HG02970 (cell line): ENCODE data around the gene ZNF557.
"Not testable (repeated sequence)": the region's sequence is repeated elsewhere in the genome, so short reads cannot be mapped to it uniquely, and the experiment has no call there.

Experiments
- ATAC-seq: cut with Tn5 transposase; IDR thresholded peaks from one replicate; pipeline ENCODE4 v1.9.1; 2021; ENCODE audit warnings: mild to moderate bottlenecking, moderate library complexity, moderate number of reproducible peaks; ENCODE audit not compliant: unreplicated experiment, low FRiP score

The ZNF557 gene

GRCh38 chr19:7069042-7069903 is at the start of gene ZNF557:
TSS of gene ZNF557 (plus strand) at chr19:7069703. CDS start at chr19:7075075, 5,372 bp downstream.
- ATAC-seq = peak; percentile 97

- ATAC-seq = not testable (repeated sequence)
Measured at GRCh38 chr19:7021331-7021730, 48.2 kb upstream of the ZNF557 start, which contains the start of gene MBD3L2B. TSS of gene MBD3L2B (minus strand) at chr19:7021431. CDS start at chr19:7021397, 34 bp downstream.

- ATAC-seq = not testable (repeated sequence)
Measured at GRCh38 chr19:7028790-7029189, 40.7 kb upstream of the ZNF557 start.

GRCh38 chr19:7030278-7030677 is 39.2 kb upstream of the ZNF557 start, which contains the start of gene MBD3L5:
TSS of gene MBD3L5 (plus strand) at chr19:7030578. CDS start at chr19:7030612, 34 bp downstream.
- ATAC-seq = not testable (repeated sequence)

- ATAC-seq = not testable (repeated sequence)
Measured at GRCh38 chr19:7040079-7040478, 29.4 kb upstream of the ZNF557 start, which contains the start of gene MBD3L4. TSS of gene MBD3L4 (minus strand) at chr19:7040179. CDS start at chr19:7040144, 35 bp downstream.

- not testable (repeated sequence) for ATAC-seq
Measured at GRCh38 chr19:7041563-7041962, 27.9 kb upstream of the ZNF557 start.

GRCh38 chr19:7049021-7049420 is 20.5 kb upstream of the ZNF557 start, which contains the start of gene MBD3L2:
TSS of gene MBD3L2 (plus strand) at chr19:7049321. CDS start at chr19:7049374, 53 bp downstream.
- ATAC-seq = not testable (repeated sequence)

- not testable (repeated sequence) for ATAC-seq
Measured at GRCh38 chr19:7051421-7051820, 18.1 kb upstream of the ZNF557 start.

GRCh38 chr19:7052896-7053295 is 16.6 kb upstream of the ZNF557 start:
- ATAC-seq = not testable (repeated sequence)

- ATAC-seq = not testable (repeated sequence)
Measured at GRCh38 chr19:7054635-7055368, 14.7 kb upstream of the ZNF557 start.

GRCh38 chr19:7055679-7056078 is 13.8 kb upstream of the ZNF557 start:
- not testable (repeated sequence) for ATAC-seq

- not testable (repeated sequence) for ATAC-seq
Measured at GRCh38 chr19:7056371-7056770, 13.1 kb upstream of the ZNF557 start.

- not testable (repeated sequence) for ATAC-seq
Measured at GRCh38 chr19:7058576-7058975, 10.9 kb upstream of the ZNF557 start, which contains the start of gene MBD3L3. TSS of gene MBD3L3 (minus strand) at chr19:7058676. CDS start at chr19:7058605, 71 bp downstream.

- not testable (repeated sequence) for ATAC-seq
Measured at GRCh38 chr19:7059977-7060376, 9.5 kb upstream of the ZNF557 start.

GRCh38 chr19:7063339-7063738 is 6.2 kb upstream of the ZNF557 start:
- ATAC-seq = no peak

- no peak for ATAC-seq
Measured at GRCh38 chr19:7063764-7064418, 5.6 kb upstream of the ZNF557 start.

- ATAC-seq = not testable (repeated sequence)
Measured at GRCh38 chr19:7067122-7067521, 2.4 kb upstream of the ZNF557 start.

GRCh38 chr19:7067716-7068115 is 1.8 kb upstream of the ZNF557 start:
- ATAC-seq = no peak

GRCh38 chr19:7068599-7068998 is 904 bp upstream of the ZNF557 start:
- ATAC-seq = no peak

- ATAC-seq = no peak
Measured at GRCh38 chr19:7069904-7070226, 362 bp downstream of the ZNF557 start.
